SIG-M5 treated with dmso at 0.1 percent for 504 hours (cell line): ENCODE data around the gene CCDC146.
"Not testable (repeated sequence)": the region's sequence is repeated elsewhere in the genome, so short reads cannot be mapped to it uniquely, and the experiment has no call there.

Source experiments
- DNase-seq: peaks from one replicate; lab custom pipeline; 2025; ENCODE audit not compliant: unreplicated experiment; lab: John Stamatoyannopoulos, UW

The CCDC146 gene, protein sequence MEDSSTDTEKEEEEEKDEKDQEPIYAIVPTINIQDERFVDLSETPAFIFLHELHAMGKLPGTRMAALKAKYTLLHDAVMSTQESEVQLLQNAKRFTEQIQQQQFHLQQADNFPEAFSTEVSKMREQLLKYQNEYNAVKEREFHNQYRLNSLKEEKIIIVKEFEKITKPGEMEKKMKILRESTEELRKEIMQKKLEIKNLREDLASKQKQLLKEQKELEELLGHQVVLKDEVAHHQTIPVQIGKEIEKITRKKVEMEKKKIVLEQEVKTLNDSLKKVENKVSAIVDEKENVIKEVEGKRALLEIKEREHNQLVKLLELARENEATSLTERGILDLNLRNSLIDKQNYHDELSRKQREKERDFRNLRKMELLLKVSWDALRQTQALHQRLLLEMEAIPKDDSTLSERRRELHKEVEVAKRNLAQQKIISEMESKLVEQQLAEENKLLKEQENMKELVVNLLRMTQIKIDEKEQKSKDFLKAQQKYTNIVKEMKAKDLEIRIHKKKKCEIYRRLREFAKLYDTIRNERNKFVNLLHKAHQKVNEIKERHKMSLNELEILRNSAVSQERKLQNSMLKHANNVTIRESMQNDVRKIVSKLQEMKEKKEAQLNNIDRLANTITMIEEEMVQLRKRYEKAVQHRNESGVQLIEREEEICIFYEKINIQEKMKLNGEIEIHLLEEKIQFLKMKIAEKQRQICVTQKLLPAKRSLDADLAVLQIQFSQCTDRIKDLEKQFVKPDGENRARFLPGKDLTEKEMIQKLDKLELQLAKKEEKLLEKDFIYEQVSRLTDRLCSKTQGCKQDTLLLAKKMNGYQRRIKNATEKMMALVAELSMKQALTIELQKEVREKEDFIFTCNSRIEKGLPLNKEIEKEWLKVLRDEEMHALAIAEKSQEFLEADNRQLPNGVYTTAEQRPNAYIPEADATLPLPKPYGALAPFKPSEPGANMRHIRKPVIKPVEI

DNA sequence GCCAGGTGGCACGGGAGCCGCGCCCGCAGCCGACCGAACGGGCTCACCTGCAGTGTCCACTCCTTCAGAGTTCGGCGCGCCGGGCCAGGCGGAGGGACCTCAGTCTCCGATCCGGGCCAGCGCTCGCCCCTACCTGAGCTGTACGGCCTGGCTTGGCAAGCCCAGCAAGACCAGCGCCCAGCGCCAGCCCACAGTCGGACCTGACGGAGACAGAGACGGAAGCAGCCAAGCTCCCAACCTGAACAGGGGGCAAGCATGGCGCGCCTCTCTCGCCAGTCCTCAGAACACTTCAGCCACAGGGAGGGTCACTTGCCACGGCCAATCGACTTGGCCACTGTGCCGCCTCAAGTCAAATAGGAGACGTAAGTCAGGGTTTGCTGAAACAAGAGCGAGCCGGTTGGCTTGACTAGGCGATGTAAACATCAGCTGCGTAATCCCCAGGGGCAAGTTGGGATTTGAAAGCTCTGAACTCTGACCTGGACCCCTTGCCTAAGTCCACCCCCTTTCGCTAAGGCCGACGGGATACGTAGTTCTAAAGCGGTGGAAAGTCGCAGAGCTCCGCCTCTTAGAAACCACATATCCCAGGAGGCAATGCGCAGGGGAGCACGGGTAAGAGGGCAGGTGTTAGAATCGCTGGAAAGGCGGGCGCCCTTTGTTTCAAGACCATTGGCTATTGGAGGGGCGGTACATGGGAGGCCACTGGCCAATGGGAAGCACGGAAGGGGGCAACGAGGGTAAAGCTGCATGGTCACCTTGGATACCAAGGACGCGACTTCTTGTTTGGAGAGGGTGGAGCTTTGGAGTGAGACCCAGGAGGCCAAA, at the start of gene CCDC146:
Gene CCDC146, plus strand, starts transcription at position 756 of the 822 bp plus-strand sequence. CDS start 45,054 bp downstream, outside the sequence.
- peak; percentile 99 for DNase-seq

- DNase-seq: not testable (repeated sequence)
These were observed 47.5 kb upstream of the CCDC146 start for GRCh38 chr7:77074786-77075396.

- not testable (repeated sequence) for DNase-seq
These were observed 45.4 kb upstream of the CCDC146 start for GRCh38 chr7:77077060-77077459.

DNA sequence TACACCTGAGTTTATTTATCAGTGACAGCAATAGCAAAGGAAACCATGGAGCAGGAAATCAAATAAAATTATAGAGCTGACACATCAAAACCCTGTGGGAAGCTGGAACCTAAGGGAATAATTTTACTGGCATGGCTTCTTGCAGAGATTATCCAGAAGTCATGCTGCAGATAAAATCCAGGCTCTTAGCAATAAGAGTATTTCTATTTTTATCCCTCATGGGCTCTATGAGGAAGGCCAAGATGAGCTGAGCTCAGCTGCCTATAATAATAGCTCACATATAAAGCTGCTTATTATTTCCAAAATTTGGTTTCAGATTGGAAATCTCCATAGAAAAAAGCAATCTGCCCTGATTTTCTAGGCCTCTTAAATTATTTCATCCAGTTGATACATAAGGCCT, 43.3 kb upstream of the CCDC146 start:
- DNase-seq: not testable (repeated sequence)

- DNase-seq: not testable (repeated sequence)
These were observed 42.8 kb upstream of the CCDC146 start for GRCh38 chr7:77079624-77080023.

DNA sequence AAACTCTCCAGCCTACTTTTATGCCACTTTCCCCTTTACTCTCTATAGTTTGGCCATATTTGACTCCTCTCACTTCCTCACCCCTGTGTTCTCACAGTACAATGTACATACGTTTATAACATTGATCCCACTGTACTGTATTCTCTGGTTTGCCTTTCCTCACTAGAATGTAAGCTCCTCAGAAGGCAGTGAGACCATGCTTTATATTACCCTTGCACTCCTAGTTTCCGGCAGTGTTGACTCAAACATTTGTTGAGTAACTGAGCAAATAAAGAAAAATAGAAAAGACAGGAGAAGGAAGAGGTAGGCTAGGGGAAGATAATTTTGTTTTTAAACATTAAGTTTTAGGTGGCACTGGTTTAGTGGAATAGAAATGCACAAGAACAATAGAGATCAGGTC, 42.2 kb upstream of the CCDC146 start:
- not testable (repeated sequence) for DNase-seq

GRCh38 chr7:77082192-77082591, 40.2 kb upstream of the CCDC146 start:
- DNase-seq: not testable (repeated sequence)

DNA sequence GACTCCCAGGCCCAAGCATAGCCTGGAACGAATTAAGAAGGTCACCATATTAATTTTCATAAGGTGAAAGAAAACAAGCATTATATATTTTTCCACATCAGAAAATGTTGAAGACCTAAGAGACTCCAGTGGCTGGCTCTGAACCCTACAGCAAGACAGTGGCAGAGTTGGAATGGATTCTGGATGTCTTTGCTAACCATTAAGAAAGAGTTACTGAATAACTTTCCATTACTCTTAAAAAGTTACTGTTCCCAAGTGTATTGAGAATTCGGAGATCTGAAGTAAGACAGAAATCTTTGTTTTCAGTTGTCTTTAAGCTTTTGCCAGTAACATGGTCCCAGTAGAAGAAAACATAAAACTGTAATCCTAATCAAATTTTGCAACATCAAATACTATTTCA, 30.1 kb upstream of the CCDC146 start:
- DNase-seq: not testable (repeated sequence)

- DNase-seq: not testable (repeated sequence)
These were observed 21.9 kb upstream of the CCDC146 start for GRCh38 chr7:77100501-77100900.

- DNase-seq: not testable (repeated sequence)
These were observed 21.2 kb upstream of the CCDC146 start for GRCh38 chr7:77101187-77101586.

DNA sequence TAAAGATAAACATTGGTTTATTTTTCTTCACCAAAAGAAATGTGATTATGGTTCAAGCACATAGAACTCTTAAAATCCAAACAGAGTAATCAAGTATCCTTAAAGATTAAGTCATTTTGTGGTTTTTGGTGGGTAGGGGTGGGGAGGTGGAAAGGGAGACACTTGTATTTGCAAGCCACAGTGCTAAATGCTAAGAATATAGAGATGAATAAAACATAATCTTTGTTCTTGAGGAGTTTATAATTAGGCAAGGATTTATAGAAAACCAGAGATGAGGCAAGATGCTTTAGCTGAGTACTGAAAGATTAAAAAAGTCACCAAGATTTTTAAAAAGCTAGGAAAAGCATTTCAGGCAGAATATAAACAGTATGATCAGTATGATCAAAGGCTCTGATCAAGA, 19.7 kb upstream of the CCDC146 start:
- not testable (repeated sequence) for DNase-seq

GRCh38 chr7:77105904-77106303, 16.5 kb upstream of the CCDC146 start:
- DNase-seq: not testable (repeated sequence)

DNA sequence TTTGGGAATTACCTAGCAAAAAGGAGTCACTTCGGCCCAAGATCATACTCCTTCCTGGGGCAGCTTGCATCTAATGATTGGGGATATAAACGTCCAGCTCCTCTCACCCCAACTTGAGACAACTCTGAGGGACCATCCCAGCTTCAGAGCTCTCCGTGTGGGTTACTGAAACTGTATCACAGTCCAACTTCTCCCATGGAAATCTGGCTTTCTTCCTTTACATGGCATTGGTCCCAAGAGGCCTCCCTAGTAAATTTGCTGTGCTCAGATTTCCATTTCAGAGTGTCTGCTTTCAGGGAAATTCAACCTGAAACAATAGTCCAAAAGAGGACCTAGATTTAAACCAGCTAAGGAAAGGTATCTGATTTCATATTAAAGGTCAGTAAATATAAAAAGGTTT, 14.8 kb upstream of the CCDC146 start:
- DNase-seq: not testable (repeated sequence)

- DNase-seq: not testable (repeated sequence)
These were observed 14.1 kb upstream of the CCDC146 start for GRCh38 chr7:77108362-77108761.

DNA sequence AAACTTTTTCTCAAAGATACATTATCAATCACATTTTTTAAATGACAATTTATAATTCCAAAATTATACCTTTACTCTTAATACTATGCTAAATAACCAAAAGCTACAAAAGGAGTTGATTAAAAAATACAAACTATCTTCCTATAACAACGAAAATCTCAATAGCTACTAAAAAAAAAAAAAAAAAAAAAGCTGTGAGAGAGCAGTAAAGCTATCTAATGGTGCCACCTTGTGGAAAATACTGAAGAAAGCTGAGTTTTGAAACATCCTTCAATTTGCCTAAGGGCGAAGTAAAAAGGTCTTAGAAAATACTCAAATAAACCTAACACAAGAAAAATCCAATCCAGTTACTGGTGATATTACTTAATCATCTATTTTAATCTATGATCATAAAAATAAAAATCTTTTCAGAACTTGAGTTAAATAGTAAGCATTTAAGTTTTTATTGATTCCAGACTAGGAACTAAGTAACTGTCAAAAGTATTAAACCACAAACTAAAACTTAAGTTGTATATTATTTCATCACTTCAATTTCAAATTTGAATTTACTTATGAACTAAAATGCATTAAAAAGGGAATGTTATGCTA, 9.6 kb upstream of the CCDC146 start:
- DNase-seq: not testable (repeated sequence)

GRCh38 chr7:77125486-77125885, 3.1 kb downstream of the CCDC146 start:
- not testable (repeated sequence) for DNase-seq

GRCh38 chr7:77127009-77127408, 4.6 kb downstream of the CCDC146 start:
- not testable (repeated sequence) for DNase-seq

DNA sequence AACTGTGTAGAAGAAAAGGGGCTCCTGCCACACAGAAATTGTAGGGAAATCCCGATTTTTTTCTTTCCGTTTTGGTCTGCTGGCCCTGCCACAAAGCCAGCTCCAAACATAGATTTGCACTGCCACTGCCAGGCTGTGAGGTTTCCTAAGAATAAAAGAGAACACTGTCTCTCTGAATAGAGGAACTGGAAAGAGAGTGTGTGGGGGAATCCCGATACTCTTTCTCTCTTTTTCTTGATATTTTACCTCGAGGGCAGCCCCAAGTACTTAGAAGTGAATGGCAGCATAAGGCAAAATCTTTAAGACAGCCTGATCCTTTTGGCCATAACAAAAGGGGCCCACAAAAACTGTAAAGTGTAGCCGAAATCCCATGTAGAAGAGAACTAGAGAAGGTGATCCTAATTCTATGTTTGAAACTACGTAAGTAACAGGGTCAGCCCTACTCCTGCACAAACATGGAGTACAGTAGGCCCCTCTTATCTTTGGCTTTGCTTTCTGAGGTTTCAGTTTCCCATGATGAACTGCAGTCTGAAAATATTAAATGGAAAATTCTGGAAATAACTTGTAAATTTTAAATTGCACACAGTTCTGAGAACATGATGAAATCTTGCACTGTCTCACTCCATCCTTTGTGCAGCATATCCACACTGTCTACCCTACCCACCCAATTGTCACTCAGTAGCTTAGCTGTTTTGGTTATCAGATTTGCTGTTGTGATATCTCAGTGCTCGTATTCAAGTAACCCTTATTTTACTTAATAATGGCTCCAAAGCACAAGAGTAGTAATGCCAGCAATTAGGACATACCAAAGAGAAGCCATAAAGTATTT, 6.4 kb downstream of the CCDC146 start:
- peak; percentile 58 for DNase-seq

GRCh38 chr7:77131781-77132180, 9.4 kb downstream of the CCDC146 start:
- not testable (repeated sequence) for DNase-seq
